GM19240 (cell line): ENCODE results near the gene SUFU.

Experiments used
- DNase-seq: peaks from one replicate; pipeline ENCODE4 v3.0.0; 2011; ENCODE audit warnings: low spot score; ENCODE audit not compliant: insufficient read length

SUFU gene

GRCh38 chr10:102669206-102670064, 165.7 kb downstream of the SUFU start:
- no peak for DNase-seq

- no peak for DNase-seq
Measured at GRCh38 chr10:102670065-102670670, 166.4 kb downstream of the SUFU start.

GRCh38 chr10:102670871-102671434, 167.2 kb downstream of the SUFU start:
- no peak for DNase-seq

- DNase-seq = no peak
Measured at GRCh38 chr10:102673236-102673818, 169.6 kb downstream of the SUFU start.

GRCh38 chr10:102673819-102674511, 170.2 kb downstream of the SUFU start:
- DNase-seq = peak; percentile 53

GRCh38 chr10:102674566-102674965, 170.8 kb downstream of the SUFU start:
- DNase-seq = no peak

- no peak for DNase-seq
Measured at GRCh38 chr10:102675011-102675665, 171.4 kb downstream of the SUFU start.

- no peak for DNase-seq
Measured at GRCh38 chr10:102675666-102676533, 172.1 kb downstream of the SUFU start.

GRCh38 chr10:102676534-102677315, 173.0 kb downstream of the SUFU start:
- DNase-seq = no peak

- no peak for DNase-seq
Measured at GRCh38 chr10:102677331-102678067, 173.7 kb downstream of the SUFU start.

GRCh38 chr10:102678068-102678400, 174.3 kb downstream of the SUFU start:
- DNase-seq = no peak

GRCh38 chr10:102678842-102679289, 175.1 kb downstream of the SUFU start:
- peak; percentile 38 for DNase-seq

GRCh38 chr10:102679596-102679995, 175.8 kb downstream of the SUFU start:
- no peak for DNase-seq

GRCh38 chr10:102681696-102682095, 177.9 kb downstream of the SUFU start:
- DNase-seq = no peak

GRCh38 chr10:102682416-102682815, 178.6 kb downstream of the SUFU start:
- DNase-seq = no peak

GRCh38 chr10:102682981-102683380, 179.2 kb downstream of the SUFU start:
- no peak for DNase-seq
